PC-9 (cell line): ENCODE results near the gene GLRB. TPM values are rescaled to one million over a fixed set of nuclear protein-coding genes. Genes with fewer than 3 reads are reported as not detected.

Source experiments
- BruUV-seq: library from RNA; stranded (reverse); fragments of 400-500 nt; replicated peaks from 2 replicates; lab custom pipeline; 2021; lab: Mats Ljungman, UMichigan
- CTCF ChIA-PET: fragments of 300-600 bp; sonication (Branson Sonifier 250); formaldehyde crosslinking; loops from one replicate; lab custom pipeline; 2022; ENCODE audit warnings: antibody characterized with exemption; lab: Charles Lee
- POLR2A ChIA-PET: fragments of 300-600 bp; sonication (Branson Sonifier 250); formaldehyde crosslinking; loops from one replicate; lab custom pipeline; 2022; ENCODE audit warnings: antibody characterized with exemption; ENCODE audit not compliant: unreplicated experiment; lab: Charles Lee
- DNase-seq, 2 experiments: peaks; one replicate each; pipeline versions ENCODE4 v3.0.0 to v3.0.0-alpha.2; 2015 to 2022; ENCODE audit warnings: mixed read lengths in 1 of 2
- H2AFZ ChIP-seq: fragments of 200-600 bp; sonication (generic); 2 replicates; pipeline ENCODE4 v1.8.1; 2017; ENCODE audit warnings: antibody characterized with exemption
- H3F3A ChIP-seq: fragments of 200-600 bp; sonication (generic); 2 replicates; pipeline ENCODE4 v1.8.1; 2017; ENCODE audit warnings: antibody characterized with exemption, mild to moderate bottlenecking, low read depth; ENCODE audit not compliant: insufficient read depth
- H3K27ac ChIP-seq: fragments of 200-600 bp; sonication (generic); 2 replicates; pipeline ENCODE4 v1.6.1; 2016; ENCODE audit warnings: mixed run types
- H3K27me3 ChIP-seq: fragments of 200-600 bp; sonication (generic); 2 replicates; pipeline ENCODE4 v1.6.1; 2016; ENCODE audit warnings: low read depth, mixed run types; ENCODE audit not compliant: insufficient read depth
- H3K36me3 ChIP-seq: fragments of 200-600 bp; sonication (generic); 2 replicates; pipeline ENCODE4 v1.6.1; 2016; ENCODE audit warnings: low read depth, mixed run types
- H3K4me1 ChIP-seq: fragments of 200-600 bp; sonication (generic); replicated peaks from 2 replicates; pipeline ENCODE4 v1.6.1; 2016; ENCODE audit warnings: mixed run types; ENCODE audit not compliant: insufficient read depth
- H3K4me2 ChIP-seq: fragments of 200-600 bp; sonication (generic); 2 replicates; pipeline ENCODE4 v1.6.1; 2017; ENCODE audit warnings: mixed run types
- H3K4me3 ChIP-seq: fragments of 200-600 bp; sonication (generic); 2 replicates; pipeline ENCODE4 v1.6.1; 2016; ENCODE audit warnings: mixed run types
- H3K79me2 ChIP-seq: fragments of 200-600 bp; sonication (generic); 2 replicates; pipeline ENCODE4 v1.6.1; 2017; ENCODE audit warnings: low read depth, mixed run types
- H3K9me2 ChIP-seq: fragments of 200-600 bp; sonication (generic); 2 replicates; pipeline ENCODE4 v1.8.1; 2017; ENCODE audit warnings: mild to moderate bottlenecking; ENCODE audit not compliant: insufficient read depth
- H3K9me3 ChIP-seq: fragments of 200-600 bp; sonication (generic); 2 replicates; pipeline ENCODE4 v1.8.1; 2016; ENCODE audit warnings: low read depth; ENCODE audit not compliant: insufficient read depth
- H4K20me1 ChIP-seq: fragments of 200-600 bp; sonication (generic); 2 replicates; pipeline ENCODE4 v1.8.1; 2017; ENCODE audit not compliant: insufficient read depth
- EZH2 ChIP-seq: fragments of 200-600 bp; sonication (generic); IDR thresholded peaks from 2 replicates; pipeline ENCODE4 v1.8.0; 2017; ENCODE audit warnings: antibody characterized with exemption, low read depth
- intact Hi-C: fragments of 100-400 bp; cut with micrococcal nuclease; formaldehyde crosslinking; loops from one replicate; pipeline ENCODE4 v1.10.0; 2022; ENCODE audit not compliant: unreplicated experiment
- total RNA-seq: library from RNA; stranded (reverse); gene quantifications from 2 replicates; pipeline ENCODE4 v1.2.3, GENCODE V29; 2021
- TF ChIP-seq, protein P1 (sequence below): fragments of 200-600 bp; sonication (generic); conservative IDR thresholded peaks from 2 replicates; pipeline ENCODE4 v1.6.1; 2017; ENCODE audit warnings: mixed run types, antibody characterized with exemption, mild to moderate bottlenecking, moderate library complexity

GLRB gene
- total RNA-seq, 1 experiment from 2014 or later, result 7.0 TPM

DNA sequence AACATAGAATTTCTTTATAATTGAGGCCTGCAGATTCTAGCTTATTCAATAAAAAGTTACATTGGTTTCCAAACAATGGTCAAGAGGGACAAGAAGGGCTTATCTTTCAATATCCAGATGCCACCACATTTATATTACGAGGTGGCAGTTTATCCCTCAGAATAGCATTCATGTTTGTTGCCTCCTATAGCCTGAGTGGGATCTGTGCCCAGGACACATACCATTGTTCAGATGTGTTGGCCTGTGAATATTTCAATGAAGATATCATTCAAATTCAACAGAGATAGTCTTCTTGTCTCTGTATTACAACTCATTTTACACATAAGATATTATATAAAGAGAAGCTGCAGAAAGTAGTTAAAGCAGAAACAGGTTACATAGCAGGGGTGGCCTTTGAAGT lies 20.5 kb downstream of the GLRB start:
- no peaks in the 10 kb centered on the region for H3K79me2 ChIP-seq
- TF ChIP-seq, protein P1, sequence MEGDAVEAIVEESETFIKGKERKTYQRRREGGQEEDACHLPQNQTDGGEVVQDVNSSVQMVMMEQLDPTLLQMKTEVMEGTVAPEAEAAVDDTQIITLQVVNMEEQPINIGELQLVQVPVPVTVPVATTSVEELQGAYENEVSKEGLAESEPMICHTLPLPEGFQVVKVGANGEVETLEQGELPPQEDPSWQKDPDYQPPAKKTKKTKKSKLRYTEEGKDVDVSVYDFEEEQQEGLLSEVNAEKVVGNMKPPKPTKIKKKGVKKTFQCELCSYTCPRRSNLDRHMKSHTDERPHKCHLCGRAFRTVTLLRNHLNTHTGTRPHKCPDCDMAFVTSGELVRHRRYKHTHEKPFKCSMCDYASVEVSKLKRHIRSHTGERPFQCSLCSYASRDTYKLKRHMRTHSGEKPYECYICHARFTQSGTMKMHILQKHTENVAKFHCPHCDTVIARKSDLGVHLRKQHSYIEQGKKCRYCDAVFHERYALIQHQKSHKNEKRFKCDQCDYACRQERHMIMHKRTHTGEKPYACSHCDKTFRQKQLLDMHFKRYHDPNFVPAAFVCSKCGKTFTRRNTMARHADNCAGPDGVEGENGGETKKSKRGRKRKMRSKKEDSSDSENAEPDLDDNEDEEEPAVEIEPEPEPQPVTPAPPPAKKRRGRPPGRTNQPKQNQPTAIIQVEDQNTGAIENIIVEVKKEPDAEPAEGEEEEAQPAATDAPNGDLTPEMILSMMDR, result no peak
- TF ChIP-seq EZH2, result no peak
- no peak overlapping the region for H3K4me3 ChIP-seq
- no peak overlapping the region for H3K4me2 ChIP-seq
- ChIA-PET CTCF (interaction anchor here (0.7 kb wide), 1 partner anchor 11 kb away, joined by 3 read pairs; no protein-coding TSS in a partner anchor), POLR2A (no interaction called here)
- no TSS peak for BruUV-seq
- H3K4me1 ChIP-seq, result no peaks in the 10 kb centered on the region
- no peaks in the 10 kb centered on the region for H3K36me3 ChIP-seq
- H3K27ac ChIP-seq, result no peak overlapping the region
- no peaks in the 10 kb centered on the region; the same call in 1 of the 2 replicates for H3K9me2 ChIP-seq
- no peaks in the 10 kb centered on the region for H4K20me1 ChIP-seq
- no peak for DNase-seq
- intact Hi-C loops, result no loop called here
- H3F3A ChIP-seq, result no peaks in the 10 kb centered on the region
- no peaks in the 10 kb centered on the region for H3K27me3 ChIP-seq
- no peaks in the 10 kb centered on the region for H3K9me3 ChIP-seq
- no peak overlapping the region for H2AFZ ChIP-seq

DNA sequence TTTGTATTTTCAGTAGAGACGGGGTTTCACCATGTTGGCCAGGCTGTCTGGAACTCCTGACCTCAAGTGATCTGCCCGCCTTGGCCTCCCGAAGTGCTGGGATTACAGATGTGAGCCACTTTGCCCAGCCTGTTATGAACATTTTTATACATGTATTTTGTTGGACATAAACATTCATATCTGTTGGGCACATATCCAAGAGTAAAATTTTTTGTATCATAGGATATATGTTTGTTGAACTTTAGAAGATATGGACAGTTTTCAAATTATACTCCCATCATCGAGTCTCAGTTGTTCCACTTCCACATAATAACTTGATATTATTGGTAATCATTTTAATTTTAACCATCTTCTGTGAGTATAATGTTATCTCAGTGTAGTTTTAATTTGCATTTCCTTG lies 23.6 kb downstream of the GLRB start:
- CTCF ChIA-PET, result no interaction called here
- H3K27ac ChIP-seq, result no peak overlapping the region
- H4K20me1 ChIP-seq, result no peaks in the 10 kb centered on the region

DNA sequence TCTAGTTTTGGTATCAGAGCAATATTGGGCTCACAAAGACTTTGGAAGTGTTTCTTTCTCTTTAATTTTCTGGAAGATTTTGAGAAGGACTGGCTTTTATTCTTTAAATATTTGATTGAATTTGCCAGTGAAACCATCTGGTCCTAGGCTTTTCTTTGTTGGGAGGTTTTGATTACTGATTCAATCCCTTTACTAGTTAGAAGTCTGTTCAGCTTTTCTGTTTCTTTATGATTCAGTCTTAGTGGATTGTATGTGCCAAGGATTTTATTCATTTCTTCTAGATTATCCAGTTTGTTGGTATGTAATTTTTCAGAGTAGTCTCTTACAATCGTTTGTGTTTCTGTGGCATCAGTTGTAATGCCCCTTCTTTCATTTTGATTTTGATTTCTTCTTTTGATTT lies 28.6 kb downstream of the GLRB start:
- ChIA-PET CTCF (no interaction called here), POLR2A (no interaction called here)
- Histone ChIP-seq H3K36me3 (no peaks in the 10 kb centered on the region), H3K27me3 (no peaks in the 10 kb centered on the region), H2AFZ (no peak overlapping the region), H3F3A (no peaks in the 10 kb centered on the region), H3K4me3 (no peak overlapping the region), H3K27ac (no peak overlapping the region), H3K4me2 (no peak overlapping the region), H4K20me1 (no peaks in the 10 kb centered on the region), H3K4me1 (no peaks in the 10 kb centered on the region), H3K9me2 (no peaks in the 10 kb centered on the region), H3K79me2 (no peaks in the 10 kb centered on the region), H3K9me3 (no peaks in the 10 kb centered on the region)
- no peak for DNase-seq
- intact Hi-C loops, result no loop called here
- BruUV-seq, result no TSS peak
- TF ChIP-seq, protein P1, result no peak
- TF ChIP-seq EZH2, result no peak

More for the DNA sequence above, 23.6 kb downstream of the GLRB start:
- Histone ChIP-seq H3K9me3 (no peaks in the 10 kb centered on the region), H2AFZ (no peak overlapping the region), H3K4me1 (no peaks in the 10 kb centered on the region), H3F3A (no peaks in the 10 kb centered on the region), H3K27me3 (no peaks in the 10 kb centered on the region), H3K9me2 (no peaks in the 10 kb centered on the region; the same call in 1 of the 2 replicates), H3K4me3 (no peak overlapping the region), H3K4me2 (no peak overlapping the region), H3K79me2 (no peaks in the 10 kb centered on the region), H3K36me3 (no peaks in the 10 kb centered on the region)
- intact Hi-C loops, result no loop called here
- TF ChIP-seq, protein P1, result no peak
- TF ChIP-seq EZH2, result no peak
- POLR2A ChIA-PET, result no interaction called here
- no peak for DNase-seq
- BruUV-seq, result no TSS peak
